ENCODE measurements around the gene ZNF419.
"Not testable (repeated sequence)": the region's sequence is repeated elsewhere in the genome, so short reads cannot be mapped to it uniquely, and the experiment has no call there.

ZNF419 gene

GRCh38 chr19:57487477-57488298 is at the start of gene ZNF419:
Gene ZNF419 (plus strand): TSS chr19:57487750. CDS start chr19:57487951, 201 bp downstream.
- peak; percentile 94 for DNase-seq

GRCh38 chr19:57437931-57438330 is 49.6 kb upstream of the ZNF419 start:
- no peak for DNase-seq

- DNase-seq: no peak
Measured at GRCh38 chr19:57438925-57439324, 48.6 kb upstream of the ZNF419 start.

- DNase-seq: no peak
Measured at GRCh38 chr19:57441979-57442752, 45.4 kb upstream of the ZNF419 start.

- no peak for DNase-seq
Measured at GRCh38 chr19:57443121-57443696, 44.3 kb upstream of the ZNF419 start.

GRCh38 chr19:57452307-57452706 is 35.2 kb upstream of the ZNF419 start:
- DNase-seq: no peak

GRCh38 chr19:57465680-57466381 is 21.7 kb upstream of the ZNF419 start:
- peak; percentile 50 for DNase-seq

GRCh38 chr19:57466489-57466888 is 21.1 kb upstream of the ZNF419 start:
- no peak for DNase-seq

- no peak for DNase-seq
Measured at GRCh38 chr19:57473646-57474045, 13.9 kb upstream of the ZNF419 start.

GRCh38 chr19:57477191-57478008 is 10.2 kb upstream of the ZNF419 start, which contains the start of gene ZNF772:
Gene ZNF772 (minus strand): TSS chr19:57477566. CDS start chr19:57477309, 257 bp downstream.
- DNase-seq: peak; percentile 94

GRCh38 chr19:57488299-57488644 is 722 bp downstream of the ZNF419 start:
- DNase-seq: not testable (repeated sequence)

- not testable (repeated sequence) for DNase-seq
Measured at GRCh38 chr19:57499332-57499679, 11.8 kb downstream of the ZNF419 start.

GRCh38 chr19:57499680-57500395 is 12.3 kb downstream of the ZNF419 start, which contains the start of gene ZNF773:
Gene ZNF773 (plus strand): TSS chr19:57499938. CDS start chr19:57500081, 143 bp downstream.
- peak; percentile 88 for DNase-seq

GRCh38 chr19:57500400-57500799 is 12.8 kb downstream of the ZNF419 start:
- not testable (repeated sequence) for DNase-seq

GRCh38 chr19:57506163-57506562 is 18.6 kb downstream of the ZNF419 start:
- no peak for DNase-seq

GRCh38 chr19:57511484-57511883 is 23.9 kb downstream of the ZNF419 start:
- no peak for DNase-seq

- DNase-seq: no peak
Measured at GRCh38 chr19:57512845-57513244, 25.3 kb downstream of the ZNF419 start.

GRCh38 chr19:57515255-57515654 is 27.7 kb downstream of the ZNF419 start:
- DNase-seq: no peak

- not testable (repeated sequence) for DNase-seq
Measured at GRCh38 chr19:57518021-57518420, 30.5 kb downstream of the ZNF419 start.

- DNase-seq: peak; percentile 97
Measured at GRCh38 chr19:57527136-57527881, 39.8 kb downstream of the ZNF419 start, which contains the start of gene ZNF549. Gene ZNF549 (plus strand): TSS chr19:57527356. CDS start chr19:57527574, 218 bp downstream.

All from NCI-H748 treated with DMSO at 0.1 percent for 48 hours (cell line).